Measurements from ENCODE around the gene ABAT.

- TF ChIP-seq CTCF (IDR thresholded peaks at IDR 0.05; ENCODE audit: low read length) (no peak), EZH2 (IDR thresholded peaks at IDR 0.05; ENCODE audit: borderline replicate concordance, low read length) (no peak)
Observed at GRCh38 chr16:8639694-8640093, 34.7 kb upstream of the ABAT start.

Measured in OCI-LY1 (cell line).